Liver (tissue), 9 donors: ENCODE data around the gene TXNRD2. TPM values are rescaled to one million over a fixed set of nuclear protein-coding genes. Genes with fewer than 3 reads are reported as not detected.

ENCODE experiments used
- DNase-seq: peaks from one replicate; pipeline ENCODE4 v3.0.0-alpha.2; 2017; ENCODE audit warnings: low spot score
- H3K27ac ChIP-seq, 2 donors: one replicate each; pipeline ENCODE4 v1.7.0; 2013; ENCODE audit warnings: inconsistent platforms in 2 of 2, low read length in 2 of 2, control low read depth in 1 of 2, low read depth in 1 of 2, mild to moderate bottlenecking in 1 of 2
- H3K27me3 ChIP-seq, 4 donors: one replicate each; pipeline versions ENCODE4 v1.6.1 to v1.7.0; 2013; ENCODE audit warnings: low read length in 3 of 4, inconsistent platforms in 1 of 4, mild to moderate bottlenecking in 1 of 4, moderate library complexity in 1 of 4; ENCODE audit not compliant: control insufficient read depth in 4 of 4, insufficient read depth in 4 of 4
- H3K36me3 ChIP-seq, 4 donors: one replicate each; pipeline versions ENCODE4 v1.6.1 to v1.7.0; 2013; ENCODE audit warnings: low read length in 3 of 4, mild to moderate bottlenecking in 3 of 4, low read depth in 1 of 4, moderate library complexity in 1 of 4; ENCODE audit not compliant: control insufficient read depth in 4 of 4, insufficient read depth in 3 of 4
- H3K4me1 ChIP-seq, 4 donors: one replicate each; pipeline versions ENCODE4 v1.6.1 to v1.7.0; 2013; ENCODE audit warnings: low read length in 3 of 4, mild to moderate bottlenecking in 3 of 4, moderate library complexity in 1 of 4; ENCODE audit not compliant: control insufficient read depth in 4 of 4, insufficient read depth in 4 of 4
- H3K4me3 ChIP-seq, 3 donors: one replicate each; pipeline versions ENCODE4 v1.6.1 to v1.7.0; 2013; ENCODE audit warnings: low read length in 3 of 3, control low read depth in 1 of 3, low read depth in 1 of 3, mild to moderate bottlenecking in 1 of 3
- H3K9ac ChIP-seq, 2 donors: one replicate each; pipeline ENCODE4 v1.7.0; 2013; ENCODE audit warnings: low read length in 2 of 2, mild to moderate bottlenecking in 2 of 2, moderate library complexity in 2 of 2, control low read depth in 1 of 2, low read depth in 1 of 2
- H3K9me3 ChIP-seq, 4 donors: one replicate each; pipeline versions ENCODE4 v1.6.1 to v1.7.0; 2013; ENCODE audit warnings: low read length in 3 of 4; ENCODE audit not compliant: control insufficient read depth in 4 of 4
- EGR1 ChIP-seq, 2 donors: IDR thresholded peaks; 2 replicates each; pipeline ENCODE4 v1.6.1; 2016 to 2018; ENCODE audit warnings: antibody characterized with exemption in 2 of 2, low read depth in 2 of 2
- FOXA1 ChIP-seq: IDR thresholded peaks from 2 replicates; pipeline ENCODE4 v1.6.1; 2016; ENCODE audit warnings: antibody characterized with exemption
- FOXA2 ChIP-seq: IDR thresholded peaks from 2 replicates; pipeline ENCODE4 v1.6.1; 2016; ENCODE audit warnings: antibody characterized with exemption
- GABPA ChIP-seq, 2 donors: IDR thresholded peaks in 1 of 2; conservative IDR thresholded peaks in 1 of 2; 2 replicates each; pipeline ENCODE4 v1.6.1; 2016; ENCODE audit warnings: antibody characterized with exemption in 2 of 2, mild to moderate bottlenecking in 1 of 2, moderate library complexity in 1 of 2
- HNF4A ChIP-seq, 2 donors: conservative IDR thresholded peaks; 2 replicates each; pipeline ENCODE4 v1.6.1; 2016; ENCODE audit warnings: antibody characterized with exemption in 2 of 2, mild to moderate bottlenecking in 2 of 2
- JUND ChIP-seq, 2 donors: IDR thresholded peaks; 2 replicates each; pipeline ENCODE4 v1.6.1; 2016; ENCODE audit warnings: antibody characterized with exemption in 2 of 2
- MAX ChIP-seq: IDR thresholded peaks from 2 replicates; pipeline ENCODE4 v1.6.1; 2016; ENCODE audit warnings: antibody characterized with exemption
- NR2F2 ChIP-seq: IDR thresholded peaks from 2 replicates; pipeline ENCODE4 v1.6.1; 2016; ENCODE audit warnings: antibody characterized with exemption
- RXRA ChIP-seq, 2 donors: IDR thresholded peaks; 2 replicates each; pipeline ENCODE4 v1.6.1; 2017 to 2018; ENCODE audit warnings: antibody characterized with exemption in 2 of 2, mild to moderate bottlenecking in 1 of 2
- SP1 ChIP-seq: IDR thresholded peaks from 2 replicates; pipeline ENCODE4 v1.6.1; 2018; ENCODE audit warnings: antibody characterized with exemption, mild to moderate bottlenecking
- TAF1 ChIP-seq: conservative IDR thresholded peaks from 2 replicates; pipeline ENCODE4 v1.6.1; 2016; ENCODE audit warnings: antibody characterized with exemption, mild to moderate bottlenecking
- YY1 ChIP-seq: IDR thresholded peaks from 2 replicates; pipeline ENCODE4 v1.6.1; 2016; ENCODE audit warnings: antibody characterized with exemption, mild to moderate bottlenecking
- WGBS: extraction: QIAGEN DNeasy Blood & Tissue Kit; methylation state at CpG from one replicate; pipeline ENCODE4 v1.1.7; 2013; 5-methylcytosine and 5-hydroxymethylcytosine counted together
- polyA plus RNA-seq, 2 donors: library from polyadenylated mRNA; stranded (reverse) in 1 of 2; unstranded in 1 of 2; fragments of 200-250 nt in 1 of 2; fragments of >200 nt in 1 of 2; fragmentation: Nextera tagmentation in 1 of 2; extraction: Ambion mirVana in 1 of 2; gene quantifications; one replicate each; pipeline versions ENCODE4 v1.2.1 to v1.2.3, GENCODE V29; 2013 to 2015
- total RNA-seq, 2 donors: library from RNA; depleted of rRNA; stranded (reverse); fragments of >200 nt; gene quantifications; one replicate each; pipeline ENCODE4 v1.2.3, GENCODE V29; 2014
- TF ChIP-seq, protein P1 (sequence below): fragments of 150-350 bp; IDR thresholded peaks from 2 replicates; pipeline ENCODE4 v1.5.1; 2017; ENCODE audit warnings: improper control_type of control experiment, low read depth, low read length; ENCODE audit not compliant: missing input control
- TF ChIP-seq, protein P2 (sequence below): IDR thresholded peaks from 2 replicates; pipeline ENCODE4 v1.6.1; 2016; ENCODE audit warnings: antibody characterized with exemption
- TF ChIP-seq, protein P3 (sequence below): IDR thresholded peaks from 2 replicates; pipeline ENCODE4 v1.6.1; 2016; ENCODE audit warnings: antibody characterized with exemption
- donor health status: healthy.
- donor health status: healthy.
- donor health status: healthy.
- donor health status: healthy.
- donor health status: healthy.

Gene TXNRD2
- total and polyA plus RNA-seq, 4 donors = 22.2 to 41.3 (median 33.6) TPM

DNA sequence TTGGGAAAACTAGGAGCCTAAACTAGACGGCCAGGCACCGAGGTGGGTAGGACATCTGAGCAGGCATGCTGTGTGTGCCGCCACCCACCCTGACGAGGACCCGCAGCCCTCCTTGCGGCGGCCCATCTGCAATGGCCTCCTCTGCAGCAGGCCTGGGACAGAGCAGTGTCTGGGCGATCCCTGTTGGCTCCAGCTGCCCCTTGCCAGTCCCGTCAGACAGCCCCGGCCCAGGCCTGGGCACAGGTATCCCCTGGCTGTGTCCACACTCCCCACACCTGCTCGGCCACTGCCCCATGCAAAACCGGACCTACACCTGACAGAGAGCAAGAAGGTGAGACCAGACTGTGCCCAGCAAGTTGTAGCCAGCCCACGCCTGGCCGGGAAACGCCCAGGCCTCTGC is 48.3 kb downstream of the TXNRD2 start (continued):
- TF ChIP-seq, protein P1, sequence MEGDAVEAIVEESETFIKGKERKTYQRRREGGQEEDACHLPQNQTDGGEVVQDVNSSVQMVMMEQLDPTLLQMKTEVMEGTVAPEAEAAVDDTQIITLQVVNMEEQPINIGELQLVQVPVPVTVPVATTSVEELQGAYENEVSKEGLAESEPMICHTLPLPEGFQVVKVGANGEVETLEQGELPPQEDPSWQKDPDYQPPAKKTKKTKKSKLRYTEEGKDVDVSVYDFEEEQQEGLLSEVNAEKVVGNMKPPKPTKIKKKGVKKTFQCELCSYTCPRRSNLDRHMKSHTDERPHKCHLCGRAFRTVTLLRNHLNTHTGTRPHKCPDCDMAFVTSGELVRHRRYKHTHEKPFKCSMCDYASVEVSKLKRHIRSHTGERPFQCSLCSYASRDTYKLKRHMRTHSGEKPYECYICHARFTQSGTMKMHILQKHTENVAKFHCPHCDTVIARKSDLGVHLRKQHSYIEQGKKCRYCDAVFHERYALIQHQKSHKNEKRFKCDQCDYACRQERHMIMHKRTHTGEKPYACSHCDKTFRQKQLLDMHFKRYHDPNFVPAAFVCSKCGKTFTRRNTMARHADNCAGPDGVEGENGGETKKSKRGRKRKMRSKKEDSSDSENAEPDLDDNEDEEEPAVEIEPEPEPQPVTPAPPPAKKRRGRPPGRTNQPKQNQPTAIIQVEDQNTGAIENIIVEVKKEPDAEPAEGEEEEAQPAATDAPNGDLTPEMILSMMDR = no peak
- TF ChIP-seq FOXA2 (no peak), RXRA (IDR thresholded peaks at IDR 0.05) (no peak), EGR1 (IDR thresholded peaks at IDR 0.05; ENCODE audit: low read depth in 2 of 2) (no peak), MAX (no peak), HNF4A (conservative IDR thresholded peaks at IDR 0.05) (no peak), YY1 (no peak), SP1 (no peak), NR2F2 (no peak), FOXA1 (no peak), JUND (IDR thresholded peaks at IDR 0.05) (no peak), GABPA (IDR thresholded peaks at IDR 0.05 in 1 of 2, conservative IDR thresholded peaks at IDR 0.05 in 1 of 2) (no peak)
- TF ChIP-seq, protein P2, sequence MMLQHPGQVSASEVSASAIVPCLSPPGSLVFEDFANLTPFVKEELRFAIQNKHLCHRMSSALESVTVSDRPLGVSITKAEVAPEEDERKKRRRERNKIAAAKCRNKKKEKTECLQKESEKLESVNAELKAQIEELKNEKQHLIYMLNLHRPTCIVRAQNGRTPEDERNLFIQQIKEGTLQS = no peak

DNA sequence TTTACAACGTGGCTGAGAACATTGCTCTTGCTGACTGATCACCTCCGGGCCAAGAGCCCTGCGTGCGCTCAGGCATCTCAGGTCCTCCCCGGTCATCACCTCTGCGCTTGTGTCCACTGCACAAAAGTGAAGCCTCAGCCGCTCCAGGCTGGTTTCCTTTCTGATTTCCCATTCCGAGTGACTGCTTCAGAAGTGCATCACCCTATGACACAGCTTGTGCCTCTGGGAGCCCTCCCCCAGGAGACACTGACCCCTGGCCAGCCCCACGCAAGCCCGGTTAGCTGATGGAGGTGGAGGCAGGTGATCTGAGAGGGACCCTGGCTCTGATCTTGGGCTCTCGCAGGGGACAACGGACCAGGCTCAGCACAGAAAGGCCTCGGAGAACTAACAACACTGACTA is 48.7 kb downstream of the TXNRD2 start:
- peaks cover 0 to 3% (median 0%) of the 10 kb centered on the region in 4 donors for H3K4me1 ChIP-seq
- peaks cover 2 to 38% (median 12%) of the 10 kb centered on the region in 4 donors for H3K36me3 ChIP-seq
- no peak overlapping the region for H3K27ac ChIP-seq
- H3K4me3 ChIP-seq = no peak overlapping the region
- no peaks in the 10 kb centered on the region for H3K27me3 ChIP-seq
- DNase-seq = no peak
- H3K9me3 ChIP-seq = no peaks in the 10 kb centered on the region
- 89% methylated on average over 13 of the region's 13 CpGs for WGBS
- TF ChIP-seq, protein P3, sequence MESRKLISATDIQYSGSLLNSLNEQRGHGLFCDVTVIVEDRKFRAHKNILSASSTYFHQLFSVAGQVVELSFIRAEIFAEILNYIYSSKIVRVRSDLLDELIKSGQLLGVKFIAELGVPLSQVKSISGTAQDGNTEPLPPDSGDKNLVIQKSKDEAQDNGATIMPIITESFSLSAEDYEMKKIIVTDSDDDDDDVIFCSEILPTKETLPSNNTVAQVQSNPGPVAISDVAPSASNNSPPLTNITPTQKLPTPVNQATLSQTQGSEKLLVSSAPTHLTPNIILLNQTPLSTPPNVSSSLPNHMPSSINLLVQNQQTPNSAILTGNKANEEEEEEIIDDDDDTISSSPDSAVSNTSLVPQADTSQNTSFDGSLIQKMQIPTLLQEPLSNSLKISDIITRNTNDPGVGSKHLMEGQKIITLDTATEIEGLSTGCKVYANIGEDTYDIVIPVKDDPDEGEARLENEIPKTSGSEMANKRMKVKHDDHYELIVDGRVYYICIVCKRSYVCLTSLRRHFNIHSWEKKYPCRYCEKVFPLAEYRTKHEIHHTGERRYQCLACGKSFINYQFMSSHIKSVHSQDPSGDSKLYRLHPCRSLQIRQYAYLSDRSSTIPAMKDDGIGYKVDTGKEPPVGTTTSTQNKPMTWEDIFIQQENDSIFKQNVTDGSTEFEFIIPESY = no peak
- TF ChIP-seq, protein P2 = no peak
- TF ChIP-seq TAF1 (no peak), EGR1 (IDR thresholded peaks at IDR 0.05; ENCODE audit: low read depth in 2 of 2) (no peak), GABPA (IDR thresholded peaks at IDR 0.05 in 1 of 2, conservative IDR thresholded peaks at IDR 0.05 in 1 of 2) (no peak)
- H3K9ac ChIP-seq = no peak overlapping the region

- peaks cover 2 to 34% (median 11%) of the 10 kb centered on the region in 4 donors for H3K36me3 ChIP-seq
- peaks cover 0 to 3% (median 0%) of the 10 kb centered on the region in 4 donors for H3K4me1 ChIP-seq
- H3K27me3 ChIP-seq = no peaks in the 10 kb centered on the region
- no peak overlapping the region for H3K4me3 ChIP-seq
- no peak overlapping the region for H3K9ac ChIP-seq
- no peaks in the 10 kb centered on the region for H3K9me3 ChIP-seq
- DNase-seq = no peak
- WGBS = 73% methylated on average over 24 of the region's 24 CpGs
- H3K27ac ChIP-seq = no peak overlapping the region
- no peak for TF ChIP-seq GABPA (IDR thresholded peaks at IDR 0.05 in 1 of 2, conservative IDR thresholded peaks at IDR 0.05 in 1 of 2)
- TF ChIP-seq EGR1 (IDR thresholded peaks at IDR 0.05; ENCODE audit: low read depth in 2 of 2) = no peak
- TF ChIP-seq NR2F2 = peak; percentile 71
These were observed 49.2 kb downstream of the TXNRD2 start for GRCh38 chr22:19892257-19892879.
